PFSK-1 (cell line): ENCODE data around the gene PCK2.

ENCODE experiments used
- FOXP2 ChIP-seq: optimal IDR thresholded peaks from 2 replicates; pipeline ENCODE3; 2011; ENCODE audit warnings: borderline replicate concordance, control low read depth, inconsistent platforms; ENCODE audit not compliant: insufficient read depth; ENCODE audit errors: extremely low read length, extremely low read depth
- POLR2AphosphoS5 ChIP-seq: IDR thresholded peaks from 2 replicates; pipeline ENCODE4 v1.6.1; 2012; ENCODE audit warnings: low read depth, mild to moderate bottlenecking, control low read depth, low read length, moderate library complexity
- REST ChIP-seq, 2 experiments: IDR thresholded peaks; 2 replicates each; pipeline versions ENCODE4 v1.6.1 to v1.8.0; 2011 to 2012; ENCODE audit warnings: low read depth in 2 of 2, low read length in 2 of 2, control low read depth in 1 of 2, inconsistent platforms in 1 of 2, mild to moderate bottlenecking in 1 of 2, moderate library complexity in 1 of 2; ENCODE audit not compliant: insufficient read depth in 1 of 2
- SIN3A ChIP-seq: IDR thresholded peaks from 2 replicates; pipeline ENCODE4 v1.6.1; 2012; ENCODE audit warnings: mild to moderate bottlenecking, low read length, moderate library complexity, borderline replicate concordance; ENCODE audit not compliant: insufficient read depth
- TAF1 ChIP-seq: IDR thresholded peaks from 2 replicates; pipeline ENCODE4 v1.6.1; 2012; ENCODE audit warnings: low read length, control low read depth, borderline replicate concordance; ENCODE audit not compliant: insufficient read depth

The PCK2 gene

DNA sequence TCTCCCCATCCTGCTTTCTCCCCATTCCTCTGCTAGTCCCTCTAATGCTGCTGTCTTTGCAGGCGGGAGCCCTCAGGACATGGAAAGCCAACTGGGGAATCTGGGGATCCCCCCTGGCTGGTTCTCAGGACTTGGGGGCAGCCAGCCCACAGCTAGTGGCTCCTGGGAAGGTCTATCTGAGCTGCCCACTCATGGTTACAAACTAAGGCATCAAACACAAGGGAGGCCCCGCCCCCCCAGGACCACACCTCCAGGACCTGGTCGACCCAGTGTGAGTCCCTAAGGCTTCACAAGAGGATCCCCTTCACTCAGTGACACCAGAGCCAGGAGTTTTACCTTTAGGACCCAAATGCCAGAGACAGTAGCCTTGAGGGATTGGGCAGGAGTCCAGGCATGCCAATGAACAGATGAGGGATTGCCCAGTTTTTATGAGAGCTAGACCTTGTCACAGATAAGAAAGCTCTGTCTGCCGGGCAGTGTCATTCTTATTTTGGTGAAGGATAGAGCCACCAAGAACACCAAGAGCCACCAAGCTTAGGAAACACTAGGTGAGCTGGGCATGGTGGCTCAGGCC is 30.8 kb upstream of the PCK2 start:
- TF ChIP-seq POLR2AphosphoS5 = no peak
- no peak for TF ChIP-seq REST (IDR thresholded peaks at IDR 0.05; ENCODE audit: insufficient read depth in 1 of 2, low read depth in 2 of 2, low read length in 2 of 2)
- no peak for TF ChIP-seq SIN3A
- TF ChIP-seq TAF1 = no peak
- TF ChIP-seq FOXP2 = no peak

DNA sequence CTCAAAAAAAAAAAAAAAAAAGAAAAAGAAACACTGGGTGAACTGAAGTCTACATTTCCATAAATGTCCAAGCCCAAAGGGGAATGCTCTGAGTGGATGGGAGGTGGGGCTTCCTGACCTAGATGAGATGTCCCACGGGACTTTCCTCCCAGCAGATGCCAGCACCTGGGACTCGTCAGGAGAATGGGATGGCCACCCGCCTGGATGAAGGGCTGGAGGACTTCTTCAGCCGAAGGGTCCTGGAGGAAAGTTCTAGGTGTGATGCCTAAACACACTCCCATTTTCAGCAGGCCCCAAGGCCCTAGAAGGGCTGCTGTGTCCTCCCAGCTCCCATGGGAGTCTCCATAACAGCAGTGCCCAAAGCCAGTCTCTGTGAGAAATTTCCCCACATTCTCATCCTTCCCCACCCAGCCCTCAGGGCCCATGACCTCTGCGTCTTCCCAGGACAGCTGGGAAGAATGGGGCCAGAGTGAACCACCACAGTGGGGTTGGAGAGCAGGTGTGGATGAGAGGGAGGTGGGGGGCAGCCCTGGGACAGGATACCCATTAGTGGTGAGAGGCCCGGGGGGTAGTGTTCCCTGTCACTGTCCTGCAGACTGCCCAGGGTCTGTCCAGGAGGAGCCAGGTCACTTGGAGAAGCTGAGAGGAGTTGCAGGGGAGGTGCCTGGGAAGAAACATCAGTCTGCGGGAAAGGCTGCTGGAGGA is 29.9 kb upstream of the PCK2 start:
- TF ChIP-seq POLR2AphosphoS5 = no peak
- no peak for TF ChIP-seq SIN3A
- TF ChIP-seq FOXP2 = no peak
- TF ChIP-seq TAF1 = no peak
- no peak for TF ChIP-seq REST (IDR thresholded peaks at IDR 0.05; ENCODE audit: insufficient read depth in 1 of 2, low read depth in 2 of 2, low read length in 2 of 2)

DNA sequence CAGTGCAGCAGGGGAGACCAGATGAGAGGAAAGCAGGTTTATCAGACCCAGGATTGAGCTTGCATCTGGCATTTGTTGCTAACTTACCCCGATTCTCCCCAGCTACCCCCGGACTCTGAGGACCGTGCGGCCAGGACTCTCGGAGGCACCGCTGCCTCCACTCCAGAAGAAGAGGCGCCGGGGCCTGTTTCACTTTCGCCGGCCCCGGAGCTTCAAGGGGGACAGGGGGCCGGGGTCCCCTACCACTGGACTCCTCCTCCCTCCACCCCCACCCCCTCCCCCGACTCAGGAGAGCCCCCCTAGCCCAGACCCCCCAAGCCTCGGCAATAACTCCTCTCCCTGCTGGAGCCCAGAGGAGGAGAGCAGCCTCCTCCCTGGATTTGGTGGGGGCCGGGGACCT is 29.3 kb upstream of the PCK2 start:
- TF ChIP-seq SIN3A (no peak), POLR2AphosphoS5 (no peak), FOXP2 (no peak), TAF1 (no peak), REST (IDR thresholded peaks at IDR 0.05; ENCODE audit: insufficient read depth in 1 of 2, low read depth in 2 of 2, low read length in 2 of 2) (no peak)

GRCh38 chr14:24065408-24065807 is 28.7 kb upstream of the PCK2 start:
- TF ChIP-seq SIN3A (no peak), TAF1 (no peak), REST (IDR thresholded peaks at IDR 0.05; ENCODE audit: insufficient read depth in 1 of 2, low read depth in 2 of 2, low read length in 2 of 2) (no peak), POLR2AphosphoS5 (no peak), FOXP2 (no peak)
